LNCAP (cell line): ENCODE results near the gene CUBN.

Experiments used
- CTCF ChIP-seq: fragments of 450-650 bp; IDR thresholded peaks from 2 replicates; pipeline ENCODE4 v1.5.1; 2017; ENCODE audit warnings: mild to moderate bottlenecking

Gene CUBN

GRCh38 chr10:16944402-16944801, 185.2 kb downstream of the CUBN start:
- TF ChIP-seq CTCF = no peak

- no peak for TF ChIP-seq CTCF
These were observed 186.0 kb downstream of the CUBN start for GRCh38 chr10:16943295-16944285.

GRCh38 chr10:16942381-16943078, 187.1 kb downstream of the CUBN start:
- TF ChIP-seq CTCF = no peak

- TF ChIP-seq CTCF = no peak
These were observed 187.7 kb downstream of the CUBN start for GRCh38 chr10:16941870-16942269.

DNA sequence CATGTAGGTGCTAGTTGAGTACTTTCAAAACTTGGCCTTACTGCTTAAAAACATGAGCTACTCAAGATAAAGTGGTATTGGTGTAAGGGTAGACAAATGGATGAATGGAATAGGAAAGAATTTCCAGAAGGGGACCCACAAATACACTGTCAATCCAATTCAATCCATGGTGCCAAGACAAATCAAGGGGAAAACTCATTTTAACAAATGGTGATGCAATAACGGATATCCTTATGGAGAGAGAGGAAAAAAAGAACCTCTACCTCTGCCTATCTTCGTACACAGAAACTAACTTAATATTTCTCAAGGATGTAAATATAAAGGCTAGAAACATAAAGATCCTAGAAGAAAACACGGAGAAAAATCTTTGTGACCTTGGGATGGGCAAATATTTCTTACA, 188.5 kb downstream of the CUBN start:
- no peak for TF ChIP-seq CTCF

DNA sequence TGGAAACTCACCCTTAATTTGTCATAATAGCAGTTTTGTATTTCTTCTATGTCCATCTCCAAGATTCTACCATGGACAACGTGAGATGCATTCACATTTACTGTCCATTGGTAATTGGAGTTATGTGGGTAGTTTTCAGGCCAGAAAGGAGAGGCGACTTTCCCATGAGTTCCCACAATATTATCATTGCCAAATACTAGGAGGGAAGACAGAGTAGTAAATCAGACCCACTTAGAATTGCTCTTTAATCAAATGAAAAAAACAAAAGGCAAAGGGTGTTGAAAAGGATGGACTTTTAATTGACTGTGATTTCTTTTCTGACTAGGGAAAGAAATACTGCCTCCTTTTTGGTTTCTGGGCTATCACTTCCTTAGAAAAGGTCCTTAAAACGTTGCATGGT, 190.7 kb downstream of the CUBN start:
- no peak for TF ChIP-seq CTCF

GRCh38 chr10:16934461-16934860, 195.2 kb downstream of the CUBN start:
- no peak for TF ChIP-seq CTCF
